NCI-H774 (cell line): ENCODE data around the gene PIGV.
A peak's percentile ranks its signal among the peaks of the same experiment; 100 is the strongest.

ENCODE experiments used
- DNase-seq: peaks from one replicate; lab custom pipeline; 2025; lab: John Stamatoyannopoulos, UW

The PIGV gene

DNA sequence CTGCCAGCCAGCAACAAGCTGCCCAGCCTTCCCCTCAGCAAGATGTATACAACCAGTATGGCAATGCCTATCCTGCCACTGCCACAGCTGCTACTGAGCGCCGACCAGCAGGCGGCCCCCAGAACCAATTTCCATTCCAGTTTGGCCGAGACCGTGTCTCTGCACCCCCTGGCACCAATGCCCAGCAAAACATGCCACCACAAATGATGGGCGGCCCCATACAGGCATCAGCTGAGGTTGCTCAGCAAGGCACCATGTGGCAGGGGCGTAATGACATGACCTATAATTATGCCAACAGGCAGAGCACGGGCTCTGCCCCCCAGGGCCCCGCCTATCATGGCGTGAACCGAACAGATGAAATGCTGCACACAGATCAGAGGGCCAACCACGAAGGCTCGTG is 13.3 kb upstream of the PIGV start:
- DNase-seq = no peak

- DNase-seq = no peak
Measured at GRCh38 chr1:26775666-26776065, 12.1 kb upstream of the PIGV start.

DNA sequence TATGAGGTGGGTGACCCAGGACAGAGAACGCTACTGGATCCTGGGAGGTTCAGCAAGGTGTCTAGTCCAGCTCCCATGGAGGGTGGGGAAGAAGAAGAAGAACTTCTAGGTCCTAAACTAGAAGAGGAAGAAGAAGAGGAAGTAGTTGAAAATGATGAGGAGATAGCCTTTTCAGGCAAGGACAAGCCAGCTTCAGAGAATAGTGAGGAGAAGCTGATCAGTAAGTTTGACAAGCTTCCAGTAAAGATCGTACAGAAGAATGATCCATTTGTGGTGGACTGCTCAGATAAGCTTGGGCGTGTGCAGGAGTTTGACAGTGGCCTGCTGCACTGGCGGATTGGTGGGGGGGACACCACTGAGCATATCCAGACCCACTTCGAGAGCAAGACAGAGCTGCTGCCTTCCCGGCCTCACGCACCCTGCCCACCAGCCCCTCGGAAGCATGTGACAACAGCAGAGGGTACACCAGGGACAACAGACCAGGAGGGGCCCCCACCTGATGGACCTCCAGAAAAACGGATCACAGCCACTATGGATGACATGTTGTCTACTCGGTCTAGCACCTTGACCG is 8.6 kb upstream of the PIGV start:
- no peak for DNase-seq

GRCh38 chr1:26780344-26780957 is 7.3 kb upstream of the PIGV start:
- DNase-seq = no peak

DNA sequence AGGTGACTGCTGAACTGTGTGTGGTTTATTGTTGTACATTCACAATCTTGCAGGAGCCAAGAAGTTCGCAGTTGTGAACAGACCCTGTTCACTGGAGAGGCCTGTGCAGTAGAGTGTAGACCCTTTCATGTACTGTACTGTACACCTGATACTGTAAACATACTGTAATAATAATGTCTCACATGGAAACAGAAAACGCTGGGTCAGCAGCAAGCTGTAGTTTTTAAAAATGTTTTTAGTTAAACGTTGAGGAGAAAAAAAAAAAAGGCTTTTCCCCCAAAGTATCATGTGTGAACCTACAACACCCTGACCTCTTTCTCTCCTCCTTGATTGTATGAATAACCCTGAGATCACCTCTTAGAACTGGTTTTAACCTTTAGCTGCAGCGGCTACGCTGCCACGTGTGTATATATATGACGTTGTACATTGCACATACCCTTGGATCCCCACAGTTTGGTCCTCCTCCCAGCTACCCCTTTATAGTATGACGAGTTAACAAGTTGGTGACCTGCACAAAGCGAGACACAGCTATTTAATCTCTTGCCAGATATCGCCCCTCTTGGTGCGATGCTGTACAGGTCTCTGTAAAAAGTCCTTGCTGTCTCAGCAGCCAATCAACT is 6.4 kb upstream of the PIGV start:
- DNase-seq = no peak

- no peak for DNase-seq
Measured at GRCh38 chr1:26782521-26783212, 5.1 kb upstream of the PIGV start.

DNA sequence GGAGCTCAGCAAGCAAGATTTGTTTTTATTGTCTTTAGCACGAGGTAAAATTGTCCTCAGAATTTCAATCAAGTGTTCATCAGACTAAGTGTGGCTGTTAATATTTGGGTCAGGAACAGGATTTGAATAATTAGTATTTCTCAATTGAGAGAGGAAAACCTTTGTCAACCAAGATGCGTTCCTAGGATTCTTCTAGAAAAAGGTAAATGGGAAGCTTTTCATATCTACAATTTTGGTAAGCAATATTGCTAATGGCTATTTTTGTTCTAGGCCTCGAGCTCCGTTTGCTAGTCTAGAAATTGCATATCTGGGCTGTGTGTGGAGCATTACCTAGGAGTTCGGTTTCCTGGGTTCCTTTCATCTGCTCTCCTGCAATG is 4.1 kb upstream of the PIGV start:
- DNase-seq = no peak

DNA sequence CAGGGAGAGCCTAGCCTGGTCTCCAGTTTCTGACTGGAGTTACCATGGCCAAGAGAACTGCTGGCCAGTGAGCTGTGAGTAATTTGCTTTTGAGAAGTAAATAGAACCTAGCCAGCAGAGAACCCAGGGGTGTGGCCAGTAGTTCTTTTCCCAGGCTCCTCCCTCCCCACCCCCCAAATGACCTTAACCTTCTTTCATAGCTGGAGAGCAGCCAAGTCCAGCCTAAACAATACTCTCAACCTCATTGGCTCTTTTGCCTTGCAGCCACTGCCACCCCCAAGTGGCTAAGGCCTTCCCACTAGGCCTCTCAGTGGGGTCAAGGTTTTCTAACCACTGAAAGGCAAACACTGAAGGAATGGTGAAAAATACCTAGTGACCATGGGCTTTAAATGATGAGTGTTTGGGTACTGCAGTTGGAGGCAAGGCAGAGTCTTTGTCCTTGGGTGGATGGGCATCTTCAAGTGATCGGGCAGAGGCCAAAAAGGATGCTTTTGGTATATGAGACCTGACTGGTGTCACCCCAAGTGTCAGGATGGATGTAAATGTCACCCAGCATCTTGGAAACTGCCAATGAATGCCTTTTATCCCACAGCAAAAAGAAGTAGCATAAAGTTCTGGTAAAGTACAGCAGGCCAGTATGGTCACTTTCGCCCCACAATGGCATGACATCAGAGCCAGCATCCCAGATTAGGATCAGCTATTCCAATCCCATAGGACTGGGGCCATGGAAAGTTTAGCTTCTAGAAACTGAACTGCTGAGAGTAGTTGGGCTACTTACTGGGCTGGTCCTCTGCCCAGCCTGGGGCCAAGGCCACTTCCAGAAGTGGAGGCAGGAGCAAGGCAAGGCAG is 3.5 kb upstream of the PIGV start:
- peak; percentile 59 for DNase-seq

GRCh38 chr1:26784886-26785285 is 2.9 kb upstream of the PIGV start:
- no peak for DNase-seq

DNA sequence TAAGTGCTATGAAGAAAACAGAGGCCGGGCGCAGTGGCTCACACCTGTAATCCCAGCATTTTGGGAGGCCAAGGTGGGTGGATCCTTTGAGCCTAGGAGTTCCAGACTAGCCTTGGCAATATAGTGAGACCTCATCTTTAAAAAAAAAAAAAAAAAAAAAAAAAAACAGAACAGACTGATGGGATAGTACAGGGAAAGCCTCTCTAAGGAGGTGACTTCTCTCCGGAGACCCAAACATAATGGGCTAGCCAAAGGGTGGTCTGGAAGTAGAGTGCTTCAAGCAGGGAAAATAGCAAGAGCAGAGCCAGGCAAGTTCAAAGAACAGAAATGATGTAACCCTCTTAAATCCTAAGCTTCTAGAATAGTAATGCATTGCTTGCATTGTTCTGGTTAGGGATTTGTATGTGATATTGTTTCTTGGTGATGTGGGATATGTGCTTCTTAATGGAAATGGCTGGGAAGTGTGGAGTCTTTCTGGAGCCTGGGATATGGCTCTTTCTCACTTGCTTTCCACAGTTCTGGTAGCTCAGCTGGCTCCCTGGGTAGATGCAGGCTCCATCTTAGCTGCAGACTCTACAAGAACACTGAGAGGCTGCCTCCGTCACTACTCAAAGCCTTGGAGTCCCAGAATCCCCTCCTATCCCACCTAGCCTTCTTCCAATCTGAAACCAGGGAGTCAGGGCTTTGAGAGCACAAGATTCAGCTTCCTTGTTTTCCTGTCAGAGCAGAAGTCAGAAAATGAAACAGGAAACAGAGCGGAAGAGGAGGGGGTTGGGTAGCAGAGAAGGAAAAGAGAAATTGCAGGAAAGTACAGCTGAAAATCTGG is 1.9 kb upstream of the PIGV start:
- DNase-seq = no peak

GRCh38 chr1:26786437-26787380 is 1.0 kb upstream of the PIGV start:
- DNase-seq = no peak

DNA sequence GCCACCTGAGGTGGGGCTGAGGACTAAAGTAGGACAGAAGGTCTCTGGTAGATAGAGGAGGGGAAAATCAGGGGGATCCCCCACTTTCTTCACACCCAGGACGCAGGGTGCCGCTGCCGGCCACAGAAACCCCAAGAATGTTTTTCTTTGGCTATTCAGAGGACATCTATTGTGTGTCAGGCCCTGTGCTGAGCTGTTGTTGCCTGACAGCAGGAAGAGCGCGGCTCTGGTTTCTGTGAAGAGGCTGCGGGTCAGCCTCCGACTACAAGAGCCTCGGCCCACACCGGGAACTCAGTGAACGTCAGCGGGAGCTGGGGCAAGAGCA is 407 bp upstream of the PIGV start:
- DNase-seq = no peak

- DNase-seq = no peak
Measured at GRCh38 chr1:26788515-26788785, 700 bp downstream of the PIGV start.

DNA sequence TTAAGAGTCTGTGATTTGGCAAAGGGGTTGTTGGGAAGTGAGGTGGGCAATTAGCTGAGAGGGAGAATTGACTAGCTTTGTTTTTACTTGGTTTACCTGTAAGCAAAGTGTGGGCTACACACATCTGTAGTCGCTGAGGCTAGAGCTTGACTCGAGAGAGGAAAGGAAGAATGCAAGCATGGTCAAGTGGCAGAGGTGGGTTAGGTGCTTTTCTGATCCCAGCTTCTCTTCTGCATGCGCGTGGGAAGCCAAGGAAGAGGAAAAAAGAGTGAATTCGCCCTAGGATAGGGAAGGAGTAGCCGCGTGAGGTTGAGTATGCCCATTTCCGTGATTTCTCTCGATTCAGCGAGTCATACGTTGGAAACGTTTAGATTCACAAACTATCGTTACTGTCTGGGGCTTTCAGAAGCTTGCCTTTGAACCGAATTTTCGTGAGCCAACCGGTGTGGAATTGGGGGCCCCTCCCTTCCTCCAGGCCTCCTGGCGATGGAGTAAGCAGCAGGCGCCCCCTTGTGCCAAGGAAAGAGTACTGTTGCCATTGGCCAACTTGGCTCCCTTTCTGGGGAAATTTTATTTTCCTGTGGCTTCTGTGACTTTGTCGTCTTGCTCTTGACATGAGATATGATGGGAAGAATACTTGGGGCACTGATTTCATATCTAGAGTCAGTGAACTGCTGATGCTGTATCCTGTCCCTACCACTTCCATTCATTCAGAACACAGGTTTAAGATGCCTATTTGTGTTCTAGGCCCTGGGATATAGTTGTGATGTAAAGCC is 1.3 kb downstream of the PIGV start:
- DNase-seq = peak; percentile 46

GRCh38 chr1:26789612-26789865 is 1.8 kb downstream of the PIGV start:
- no peak for DNase-seq

DNA sequence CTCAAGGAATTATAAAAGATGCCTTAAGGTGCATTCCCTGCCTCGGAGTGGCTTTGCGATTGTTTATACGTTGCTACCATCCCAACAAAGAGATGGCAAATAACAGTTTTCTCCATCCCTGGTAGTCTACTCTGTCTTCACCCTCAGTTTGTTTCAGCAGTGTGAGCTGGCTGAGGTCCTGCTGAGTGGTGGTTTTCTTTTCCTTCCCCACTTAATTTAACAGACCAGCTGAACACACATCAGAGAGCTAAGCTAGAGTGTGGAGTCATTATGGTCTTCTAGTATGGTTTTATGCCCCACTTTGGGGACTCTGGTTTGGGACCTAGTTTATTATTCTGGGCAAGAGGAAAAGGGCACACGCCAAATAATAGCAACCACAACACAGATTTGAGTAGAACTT is 2.2 kb downstream of the PIGV start:
- DNase-seq = no peak

DNA sequence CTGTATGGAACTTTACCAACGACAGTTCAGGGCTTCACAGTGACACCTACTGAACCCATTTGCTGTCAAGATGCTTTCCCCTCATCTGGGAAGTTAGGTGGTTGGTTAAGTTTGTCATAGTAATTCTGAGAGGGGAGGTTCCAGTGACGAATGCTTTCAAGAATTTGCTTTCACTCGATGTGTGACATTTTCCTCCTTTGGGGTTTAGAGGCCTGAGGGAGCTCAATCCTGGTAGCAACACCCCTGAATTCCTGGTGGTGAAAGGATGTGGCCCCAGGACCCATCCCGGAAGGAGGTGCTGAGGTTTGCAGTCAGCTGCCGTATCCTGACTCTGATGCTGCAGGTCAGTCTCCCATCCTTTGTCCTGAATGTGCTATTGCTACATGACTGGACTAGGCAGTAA is 2.8 kb downstream of the PIGV start:
- DNase-seq = no peak

GRCh38 chr1:26791148-26791547 is 3.4 kb downstream of the PIGV start:
- DNase-seq = no peak

DNA sequence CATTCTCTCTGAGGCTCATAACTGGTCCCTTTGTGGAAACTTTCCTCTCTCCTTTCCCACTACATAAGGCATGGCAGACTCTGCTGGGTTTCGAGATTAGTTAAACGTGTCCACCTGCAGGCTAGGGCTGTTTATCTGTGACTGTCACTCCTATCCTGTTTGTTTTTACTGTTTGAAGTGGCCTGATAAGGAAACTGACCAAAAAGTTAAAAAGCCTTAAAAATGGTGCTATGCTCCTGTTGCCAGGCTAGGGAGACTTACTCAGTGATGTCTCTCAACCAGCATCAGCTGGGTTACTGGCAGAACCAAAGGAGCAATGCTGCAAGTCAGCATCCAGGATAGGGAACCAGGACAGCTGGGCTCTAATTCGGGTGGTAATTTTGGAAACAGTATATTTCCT is 3.9 kb downstream of the PIGV start:
- DNase-seq = no peak

- no peak for DNase-seq
Measured at GRCh38 chr1:26792924-26793323, 5.2 kb downstream of the PIGV start.
